Colonic mucosa (tissue), 4 donors: Measurements from ENCODE around the gene C14orf180. TPM values are rescaled to one million over a fixed set of nuclear protein-coding genes. Genes with fewer than 3 reads are reported as not detected.

Experiments
- DNase-seq: peaks from one replicate; pipeline ENCODE4 v3.0.0-alpha.2; 2020
- H3K27ac ChIP-seq: fragments of 200-600 bp; one replicate; pipeline ENCODE4 v1.8.0; 2021
- H3K27me3 ChIP-seq: fragments of 200-600 bp; one replicate; pipeline ENCODE4 v1.8.0; 2021
- H3K36me3 ChIP-seq: fragments of 200-600 bp; one replicate; pipeline ENCODE4 v1.8.0; 2021
- H3K4me1 ChIP-seq: fragments of 200-600 bp; one replicate; pipeline ENCODE4 v1.8.0; 2021; ENCODE audit warnings: mild to moderate bottlenecking
- H3K4me3 ChIP-seq: fragments of 200-600 bp; one replicate; pipeline ENCODE4 v1.8.0; 2021
- H3K9ac ChIP-seq, 2 donors: one replicate each; pipeline ENCODE4 v1.7.0; 2013; ENCODE audit warnings: control low read depth in 2 of 2, low read depth in 2 of 2, low read length in 2 of 2
- H3K9me3 ChIP-seq: fragments of 200-600 bp; one replicate; pipeline ENCODE4 v1.8.0; 2021
- intact Hi-C: fragments of 100-400 bp; cut with DNase I; formaldehyde crosslinking; loops from one replicate; pipeline ENCODE4 v1.14.1; 2022
- total RNA-seq, 2 donors: library from RNA; stranded (reverse); fragmentation: NEBNext Ultra II Directional in 1 of 2; extraction: Animal tissue kit (Norgen Biotek cat#: 25700) in 1 of 2; gene quantifications; one replicate each; pipeline ENCODE4 v1.2.1, GENCODE V29; 2021
- TF ChIP-seq, protein P1 (sequence below): fragments of 200-600 bp; IDR thresholded peaks from one replicate; pipeline ENCODE4 v1.8.0; 2022; ENCODE audit warnings: antibody characterized with exemption, mild to moderate bottlenecking
- donor health status: healthy.
- donor health status: DM: no; HTN: no; CAD: no.
- donor health status: DM: no; HTN: no; CAD: no.

The C14orf180 gene
- total RNA-seq, 2 donors from 2014 or later, result 0.13 TPM; not detected in 1

GRCh38 chr14:104551851-104552737, 27.5 kb upstream of the C14orf180 start:
- Histone ChIP-seq H3K4me1 (no peaks in the 10 kb centered on the region), H3K27me3 (no peaks in the 10 kb centered on the region)
- intact Hi-C loops, result no loop called here

DNA sequence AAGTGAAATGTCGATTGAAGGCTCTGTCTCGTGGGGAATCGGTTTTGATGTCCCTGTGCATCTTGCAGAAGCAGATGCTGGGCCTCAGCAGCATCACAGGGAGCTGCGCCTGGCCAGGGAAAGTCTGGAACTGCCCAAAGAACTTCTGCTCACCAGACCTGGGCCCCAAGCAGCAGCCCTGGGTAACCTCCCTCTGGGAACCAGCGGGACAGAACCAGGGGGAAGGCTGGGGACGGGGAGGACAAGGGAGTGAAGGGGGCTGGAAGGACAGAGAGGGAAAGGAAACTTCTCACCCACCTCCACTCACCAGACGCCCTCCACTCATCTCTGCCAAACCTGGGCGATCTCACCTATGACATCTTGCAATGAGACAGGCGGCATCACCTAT, 26.8 kb upstream of the C14orf180 start:
- H3K27me3 ChIP-seq, result no peaks in the 10 kb centered on the region
- H3K36me3 ChIP-seq, result no peaks in the 10 kb centered on the region
- no peak for DNase-seq
- no peak overlapping the region for H3K4me3 ChIP-seq
- no peaks in the 10 kb centered on the region for H3K4me1 ChIP-seq
- intact Hi-C loops, result no loop called here
- H3K9me3 ChIP-seq, result no peaks in the 10 kb centered on the region
- TF ChIP-seq, protein P1, sequence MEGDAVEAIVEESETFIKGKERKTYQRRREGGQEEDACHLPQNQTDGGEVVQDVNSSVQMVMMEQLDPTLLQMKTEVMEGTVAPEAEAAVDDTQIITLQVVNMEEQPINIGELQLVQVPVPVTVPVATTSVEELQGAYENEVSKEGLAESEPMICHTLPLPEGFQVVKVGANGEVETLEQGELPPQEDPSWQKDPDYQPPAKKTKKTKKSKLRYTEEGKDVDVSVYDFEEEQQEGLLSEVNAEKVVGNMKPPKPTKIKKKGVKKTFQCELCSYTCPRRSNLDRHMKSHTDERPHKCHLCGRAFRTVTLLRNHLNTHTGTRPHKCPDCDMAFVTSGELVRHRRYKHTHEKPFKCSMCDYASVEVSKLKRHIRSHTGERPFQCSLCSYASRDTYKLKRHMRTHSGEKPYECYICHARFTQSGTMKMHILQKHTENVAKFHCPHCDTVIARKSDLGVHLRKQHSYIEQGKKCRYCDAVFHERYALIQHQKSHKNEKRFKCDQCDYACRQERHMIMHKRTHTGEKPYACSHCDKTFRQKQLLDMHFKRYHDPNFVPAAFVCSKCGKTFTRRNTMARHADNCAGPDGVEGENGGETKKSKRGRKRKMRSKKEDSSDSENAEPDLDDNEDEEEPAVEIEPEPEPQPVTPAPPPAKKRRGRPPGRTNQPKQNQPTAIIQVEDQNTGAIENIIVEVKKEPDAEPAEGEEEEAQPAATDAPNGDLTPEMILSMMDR, result no peak
- no peak overlapping the region for H3K9ac ChIP-seq
- H3K27ac ChIP-seq, result no peak overlapping the region

More at GRCh38 chr14:104551851-104552737, 27.5 kb upstream of the C14orf180 start:
- H3K9me3 ChIP-seq, result no peaks in the 10 kb centered on the region
- H3K27ac ChIP-seq, result no peak overlapping the region
- H3K9ac ChIP-seq, result no peak overlapping the region
- H3K4me3 ChIP-seq, result no peak overlapping the region
- no peaks in the 10 kb centered on the region for H3K36me3 ChIP-seq
- no peak for DNase-seq
- TF ChIP-seq, protein P1, result no peak

DNA sequence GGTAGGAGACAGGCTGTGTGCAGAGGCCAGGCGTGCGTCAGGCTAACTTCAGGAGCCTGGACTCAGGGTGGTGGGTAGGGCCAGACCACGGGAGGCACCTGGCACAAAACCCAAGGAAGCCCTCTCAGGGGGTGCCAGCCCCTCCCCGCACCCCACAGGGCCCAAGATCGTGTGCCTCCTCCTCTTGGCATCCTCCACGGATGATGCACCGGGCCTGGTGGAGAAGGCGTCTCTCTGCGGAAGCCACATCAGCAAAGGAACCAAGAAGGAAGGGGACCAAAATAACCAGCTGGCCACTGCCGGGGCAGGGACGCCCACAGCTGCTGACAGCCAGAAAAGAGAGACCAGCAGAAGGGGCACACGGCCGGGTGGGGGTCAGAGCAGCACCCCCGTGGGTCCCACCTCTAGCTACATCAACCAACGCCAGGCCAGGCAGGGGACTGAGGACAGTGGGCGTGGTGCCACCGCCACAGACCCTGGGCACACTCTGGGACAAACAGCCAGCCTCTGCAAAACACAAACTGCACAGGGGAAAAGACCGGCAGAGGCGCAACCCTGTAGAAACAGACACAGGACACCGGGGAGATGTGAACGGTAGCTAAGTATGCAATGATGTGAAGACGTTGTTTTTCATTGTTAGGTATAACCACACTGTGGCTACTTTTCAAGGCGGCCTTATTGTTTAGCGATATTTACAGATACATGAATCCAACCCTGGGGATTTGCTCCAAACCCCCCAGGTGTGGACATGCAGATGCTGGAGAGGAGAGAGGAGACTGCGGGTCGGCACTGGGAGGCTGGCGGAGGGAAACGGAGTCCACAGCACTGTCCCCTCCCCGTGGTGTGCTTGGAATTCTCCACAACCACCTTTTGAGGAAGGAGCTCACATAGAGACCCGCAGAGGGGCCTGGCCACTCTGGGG, 26.1 kb upstream of the C14orf180 start:
- Histone ChIP-seq H3K36me3 (no peaks in the 10 kb centered on the region), H3K4me1 (no peaks in the 10 kb centered on the region), H3K9me3 (no peaks in the 10 kb centered on the region), H3K4me3 (no peak overlapping the region), H3K27me3 (no peaks in the 10 kb centered on the region), H3K27ac (no peak overlapping the region), H3K9ac (no peak overlapping the region)
- intact Hi-C loops, result no loop called here
- TF ChIP-seq, protein P1, result no peak
- no peak for DNase-seq

- Histone ChIP-seq H3K36me3 (no peaks in the 10 kb centered on the region), H3K9ac (no peak overlapping the region), H3K4me1 (no peaks in the 10 kb centered on the region), H3K27me3 (no peaks in the 10 kb centered on the region), H3K4me3 (no peak overlapping the region), H3K9me3 (no peaks in the 10 kb centered on the region), H3K27ac (no peak overlapping the region)
- intact Hi-C loops, result no loop called here
- no peak for DNase-seq
- TF ChIP-seq, protein P1, result no peak
Observed at GRCh38 chr14:104554088-104554607, 25.4 kb upstream of the C14orf180 start.

- H3K4me3 ChIP-seq, result no peak overlapping the region
- no peaks in the 10 kb centered on the region for H3K9me3 ChIP-seq
- TF ChIP-seq, protein P1, result no peak
- no peaks in the 10 kb centered on the region for H3K36me3 ChIP-seq
- no peaks in the 10 kb centered on the region for H3K4me1 ChIP-seq
- intact Hi-C loops, result no loop called here
- no peaks in the 10 kb centered on the region for H3K27me3 ChIP-seq
- no peak overlapping the region for H3K27ac ChIP-seq
- H3K9ac ChIP-seq, result no peak overlapping the region
- DNase-seq, result no peak
Observed at GRCh38 chr14:104554608-104555429, 24.7 kb upstream of the C14orf180 start.
